Thoracic aorta (tissue), 2 donors: ENCODE measurements around the gene SPPL2C. TPM values are rescaled to one million over a fixed set of nuclear protein-coding genes. Genes with fewer than 3 reads are reported as not detected.

Experiments
- ATAC-seq: fragments of 150-250 bp; one replicate; pipeline ENCODE4 v1.8.0; 2017; ENCODE audit warnings: low read depth; ENCODE audit not compliant: insufficient number of reproducible peaks, low FRiP score
- DNase-seq: peaks from one replicate; pipeline ENCODE4 v3.0.0-alpha.2; 2020; ENCODE audit warnings: low spot score
- H3K27ac ChIP-seq, 2 donors: fragments of 200-600 bp; sonication (generic); 1 replicate in 1 of 2; 2 replicates in 1 of 2; pipeline ENCODE4 v1.5.1; 2016; ENCODE audit warnings: mild to moderate bottlenecking in 2 of 2, moderate library complexity in 2 of 2
- H3K27me3 ChIP-seq: fragments of 200-600 bp; sonication (generic); replicated peaks from 2 replicates; pipeline ENCODE4 v1.6.0; 2016; ENCODE audit warnings: mild to moderate bottlenecking; ENCODE audit not compliant: insufficient read depth
- H3K36me3 ChIP-seq: fragments of 200-600 bp; sonication (generic); one replicate; pipeline ENCODE4 v1.5.1; 2016
- H3K4me1 ChIP-seq, 2 donors: fragments of 200-600 bp; sonication (generic); 1 replicate in 1 of 2; 2 replicates in 1 of 2; pipeline versions ENCODE4 v1.5.1 to v1.6.0; 2016; ENCODE audit warnings: low read depth in 2 of 2, mild to moderate bottlenecking in 1 of 2; ENCODE audit not compliant: control insufficient read depth in 1 of 2
- H3K4me3 ChIP-seq: fragments of 200-600 bp; sonication (generic); 2 replicates; pipeline ENCODE4 v1.5.1; 2016; ENCODE audit warnings: mild to moderate bottlenecking
- H3K9me3 ChIP-seq: fragments of 200-600 bp; sonication (generic); 2 replicates; pipeline ENCODE4 v1.5.1; 2016
- total RNA-seq, 2 donors: library from RNA; depleted of rRNA; stranded (reverse); fragments of >200 nt; gene quantifications; one replicate each; pipeline versions ENCODE4 v1.1.0 to v1.2.3, GENCODE V29; 2016
- TF ChIP-seq, protein P1 (sequence below): fragments of 200-600 bp; sonication (generic); IDR thresholded peaks from one replicate; pipeline ENCODE4 v1.5.1; 2019; ENCODE audit warnings: antibody characterized with exemption

SPPL2C gene
- total RNA-seq, 2 donors from 2014 or later, result not detected

DNA sequence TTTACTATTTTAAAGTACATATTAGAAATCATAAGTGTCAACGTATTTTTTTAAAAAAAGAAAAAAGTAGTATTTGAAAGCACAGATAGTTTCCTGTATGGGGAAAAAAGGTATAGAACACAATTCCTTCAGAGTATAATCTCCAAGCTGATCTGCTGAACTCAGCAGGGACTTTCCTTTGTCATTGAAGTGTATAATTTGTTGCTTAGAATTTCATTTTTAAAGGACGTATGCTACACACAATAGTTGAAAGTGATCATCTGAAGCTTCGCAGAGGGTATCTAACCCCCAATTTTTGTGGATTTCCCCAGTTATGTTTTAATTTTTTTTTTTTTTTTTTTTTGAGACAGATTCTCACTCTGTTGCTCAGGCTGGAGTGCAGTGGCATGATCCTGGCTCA lies 29.5 kb downstream of the SPPL2C start:
- Histone ChIP-seq H3K4me3 (no peak overlapping the region), H3K36me3 (no peaks in the 10 kb centered on the region), H3K4me1 (no peaks in the 10 kb centered on the region), H3K27me3 (no peaks in the 10 kb centered on the region), H3K27ac (no peak overlapping the region), H3K9me3 (no peaks in the 10 kb centered on the region)
- TF ChIP-seq, protein P1, sequence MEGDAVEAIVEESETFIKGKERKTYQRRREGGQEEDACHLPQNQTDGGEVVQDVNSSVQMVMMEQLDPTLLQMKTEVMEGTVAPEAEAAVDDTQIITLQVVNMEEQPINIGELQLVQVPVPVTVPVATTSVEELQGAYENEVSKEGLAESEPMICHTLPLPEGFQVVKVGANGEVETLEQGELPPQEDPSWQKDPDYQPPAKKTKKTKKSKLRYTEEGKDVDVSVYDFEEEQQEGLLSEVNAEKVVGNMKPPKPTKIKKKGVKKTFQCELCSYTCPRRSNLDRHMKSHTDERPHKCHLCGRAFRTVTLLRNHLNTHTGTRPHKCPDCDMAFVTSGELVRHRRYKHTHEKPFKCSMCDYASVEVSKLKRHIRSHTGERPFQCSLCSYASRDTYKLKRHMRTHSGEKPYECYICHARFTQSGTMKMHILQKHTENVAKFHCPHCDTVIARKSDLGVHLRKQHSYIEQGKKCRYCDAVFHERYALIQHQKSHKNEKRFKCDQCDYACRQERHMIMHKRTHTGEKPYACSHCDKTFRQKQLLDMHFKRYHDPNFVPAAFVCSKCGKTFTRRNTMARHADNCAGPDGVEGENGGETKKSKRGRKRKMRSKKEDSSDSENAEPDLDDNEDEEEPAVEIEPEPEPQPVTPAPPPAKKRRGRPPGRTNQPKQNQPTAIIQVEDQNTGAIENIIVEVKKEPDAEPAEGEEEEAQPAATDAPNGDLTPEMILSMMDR, result no peak
- ATAC-seq, result no peak
- DNase-seq, result no peak

DNA sequence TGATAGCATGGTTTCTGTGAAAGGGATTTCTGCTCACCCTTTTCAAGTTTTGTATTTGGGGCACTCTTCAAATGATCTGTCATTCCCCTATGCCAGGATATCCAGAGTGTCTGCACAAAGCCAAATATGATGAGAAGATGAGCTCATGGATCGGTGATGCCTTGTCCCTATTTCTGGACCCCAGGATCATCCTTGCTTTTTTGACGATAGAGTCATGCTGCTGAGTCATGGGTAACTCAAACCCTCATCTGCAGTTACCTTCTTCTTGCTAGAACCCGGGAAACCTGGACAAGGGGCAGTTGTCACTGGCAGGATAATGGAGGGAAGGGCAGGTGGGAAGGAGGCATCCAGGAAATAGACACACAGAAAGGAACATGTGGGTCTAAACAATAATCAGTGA lies 31.9 kb downstream of the SPPL2C start:
- DNase-seq (no peak), ATAC-seq (no peak)
- Histone ChIP-seq H3K4me1 (no peaks in the 10 kb centered on the region), H3K27me3 (no peaks in the 10 kb centered on the region), H3K9me3 (no peaks in the 10 kb centered on the region), H3K4me3 (no peak overlapping the region), H3K27ac (no peak overlapping the region), H3K36me3 (no peaks in the 10 kb centered on the region)
- TF ChIP-seq, protein P1, result no peak

GRCh38 chr17:45877467-45877866 lies 32.8 kb downstream of the SPPL2C start:
- no peak overlapping the region for H3K4me3 ChIP-seq
- H3K9me3 ChIP-seq, result no peaks in the 10 kb centered on the region
- no peaks in the 10 kb centered on the region for H3K36me3 ChIP-seq
- no peaks in the 10 kb centered on the region for H3K27me3 ChIP-seq
- TF ChIP-seq, protein P1, result no peak
- no peak for DNase-seq
- no peak for ATAC-seq
- H3K4me1 ChIP-seq, result no peaks in the 10 kb centered on the region
- no peak overlapping the region for H3K27ac ChIP-seq

DNA sequence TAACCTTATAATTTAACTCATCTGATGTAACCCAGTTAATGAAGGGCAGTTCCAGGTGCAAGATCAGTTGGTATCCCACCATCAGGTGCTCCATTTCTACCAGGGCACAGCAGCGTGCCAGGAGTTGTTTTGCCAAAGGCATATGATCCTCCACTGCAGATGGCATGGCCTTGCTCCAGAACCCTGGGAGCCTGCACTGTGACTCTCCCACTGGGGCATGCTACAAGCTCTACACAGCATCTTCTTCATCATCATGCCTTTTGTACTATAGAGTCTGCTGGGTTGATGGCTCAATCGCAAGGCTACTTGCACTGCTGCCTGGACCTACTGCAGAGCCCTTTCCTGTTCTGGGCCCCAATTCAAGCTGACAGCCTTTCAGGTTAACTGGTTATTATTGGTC lies 38.4 kb downstream of the SPPL2C start:
- H3K27ac ChIP-seq, result no peak overlapping the region
- TF ChIP-seq, protein P1, result no peak
- DNase-seq (no peak), ATAC-seq (no peak)
- no peaks in the 10 kb centered on the region for H3K36me3 ChIP-seq
- H3K4me1 ChIP-seq, result no peaks in the 10 kb centered on the region
- no peak overlapping the region for H3K4me3 ChIP-seq
- no peaks in the 10 kb centered on the region for H3K27me3 ChIP-seq
- no peaks in the 10 kb centered on the region for H3K9me3 ChIP-seq

GRCh38 chr17:45886852-45887251 lies 42.2 kb downstream of the SPPL2C start:
- ATAC-seq, result no peak
- Histone ChIP-seq H3K36me3 (no peaks in the 10 kb centered on the region), H3K4me3 (no peak overlapping the region), H3K4me1 (no peaks in the 10 kb centered on the region), H3K27ac (no peak overlapping the region), H3K9me3 (no peaks in the 10 kb centered on the region), H3K27me3 (no peaks in the 10 kb centered on the region)
- DNase-seq, result no peak
- TF ChIP-seq, protein P1, result no peak
